Esophagus muscularis mucosa (tissue), 4 donors: ENCODE measurements around the gene PGM2L1. TPM values are rescaled to one million over a fixed set of nuclear protein-coding genes. Genes with fewer than 3 reads are reported as not detected.

Experiments used
- DNase-seq: peaks from one replicate; pipeline ENCODE4 v3.0.0-alpha.2; 2017; ENCODE audit errors: extremely low spot score
- H3K27ac ChIP-seq, 4 donors: fragments of 200-600 bp; sonication (generic); replicated peaks in 1 of 4; 1 replicate in 3 of 4; 2 replicates in 1 of 4; pipeline ENCODE4 v1.5.1; 2016 to 2019; ENCODE audit warnings: mild to moderate bottlenecking in 1 of 4
- H3K27me3 ChIP-seq, 4 donors: fragments of 200-600 bp; sonication (generic); one replicate each; pipeline versions ENCODE4 v1.5.1 to v1.6.0; 2016 to 2019
- H3K36me3 ChIP-seq, 4 donors: fragments of 200-600 bp; sonication (generic); one replicate each; pipeline ENCODE4 v1.5.1; 2016 to 2019
- H3K4me1 ChIP-seq, 4 donors: fragments of 200-600 bp; sonication (generic); one replicate each; pipeline ENCODE4 v1.5.1; 2016 to 2019
- H3K4me3 ChIP-seq, 4 donors: fragments of 200-600 bp; sonication (generic); 1 replicate in 2 of 4; 2 replicates in 2 of 4; pipeline ENCODE4 v1.5.1; 2016 to 2019; ENCODE audit warnings: mild to moderate bottlenecking in 4 of 4, moderate library complexity in 1 of 4
- H3K9me3 ChIP-seq, 4 donors: fragments of 200-600 bp; sonication (generic); 1 replicate in 3 of 4; 2 replicates in 1 of 4; pipeline ENCODE4 v1.5.1; 2016 to 2019
- EP300 ChIP-seq: sonication (generic); formaldehyde crosslinking; IDR thresholded peaks from one replicate; pipeline ENCODE4 v1.6.1; 2017; ENCODE audit warnings: antibody characterized with exemption
- POLR2A ChIP-seq: fragments of 450-650 bp; IDR thresholded peaks from one replicate; pipeline ENCODE4 v1.6.1; 2017; ENCODE audit warnings: antibody characterized with exemption, moderate library complexity, mild to moderate bottlenecking, low read depth
- POLR2AphosphoS5 ChIP-seq, 2 donors: sonication (generic); formaldehyde crosslinking; IDR thresholded peaks; one replicate each; pipeline ENCODE4 v1.6.1; 2017; ENCODE audit warnings: antibody characterized with exemption in 2 of 2
- WGBS: methylation state at CpG from one replicate; pipeline ENCODE4 v1.1.5; 2018; 5-methylcytosine and 5-hydroxymethylcytosine counted together
- intact Hi-C: fragments of 100-400 bp; cut with DNase I; formaldehyde crosslinking; loops from one replicate; pipeline ENCODE4 v1.15.1; 2023
- total RNA-seq, 4 donors: library from RNA; depleted of rRNA; stranded (reverse); fragments of >200 nt; gene quantifications; one replicate each; pipeline versions ENCODE4 v1.1.0 to v1.2.1, GENCODE V29; 2016
- TF ChIP-seq, protein P1 (sequence below), 3 experiments: fragments of 200-600 bp in 2 of 3; fragments of 450-650 bp in 1 of 3; sonication (generic) in 2 of 3; IDR thresholded peaks; one replicate each; pipeline ENCODE4 v1.5.1; 2017 to 2019; ENCODE audit warnings: antibody characterized with exemption in 3 of 3, mild to moderate bottlenecking in 2 of 3, moderate library complexity in 1 of 3

The PGM2L1 gene
- total RNA-seq, 4 donors from 2014 or later = 2.5 to 6.4 (median 5.8) TPM

DNA sequence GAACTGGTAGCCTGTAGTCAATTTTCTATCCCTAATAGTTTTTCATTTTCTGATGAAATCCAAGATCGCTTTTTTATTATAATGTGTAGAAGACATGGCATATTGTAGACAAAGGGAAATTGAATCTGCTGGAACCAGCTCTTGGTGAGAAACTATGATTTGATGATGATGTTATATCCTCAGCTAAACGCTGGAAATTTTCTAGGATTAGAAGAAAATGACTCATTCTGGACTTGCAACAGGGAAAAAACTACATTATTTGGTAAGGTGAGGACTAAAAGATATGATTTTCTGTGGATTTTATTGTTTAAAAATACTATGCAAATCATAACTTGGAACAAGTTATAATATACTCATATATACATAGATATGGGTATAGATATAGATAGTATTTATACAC, 14.1 kb upstream of the PGM2L1 start:
- 70% methylated on average over 2 of the region's 2 CpGs for WGBS
- Histone ChIP-seq H3K27ac (no peak overlapping the region), H3K36me3 (no peaks in the 10 kb centered on the region), H3K4me1 (no peaks in the 10 kb centered on the region), H3K4me3 (no peak overlapping the region), H3K9me3 (no peaks in the 10 kb centered on the region), H3K27me3 (peaks cover 0 to 7% (median 0%) of the 10 kb centered on the region in 4 donors)
- no peak for TF ChIP-seq POLR2AphosphoS5 (IDR thresholded peaks at IDR 0.05)
- TF ChIP-seq POLR2A = no peak
- no peak for TF ChIP-seq EP300
- TF ChIP-seq, protein P1, sequence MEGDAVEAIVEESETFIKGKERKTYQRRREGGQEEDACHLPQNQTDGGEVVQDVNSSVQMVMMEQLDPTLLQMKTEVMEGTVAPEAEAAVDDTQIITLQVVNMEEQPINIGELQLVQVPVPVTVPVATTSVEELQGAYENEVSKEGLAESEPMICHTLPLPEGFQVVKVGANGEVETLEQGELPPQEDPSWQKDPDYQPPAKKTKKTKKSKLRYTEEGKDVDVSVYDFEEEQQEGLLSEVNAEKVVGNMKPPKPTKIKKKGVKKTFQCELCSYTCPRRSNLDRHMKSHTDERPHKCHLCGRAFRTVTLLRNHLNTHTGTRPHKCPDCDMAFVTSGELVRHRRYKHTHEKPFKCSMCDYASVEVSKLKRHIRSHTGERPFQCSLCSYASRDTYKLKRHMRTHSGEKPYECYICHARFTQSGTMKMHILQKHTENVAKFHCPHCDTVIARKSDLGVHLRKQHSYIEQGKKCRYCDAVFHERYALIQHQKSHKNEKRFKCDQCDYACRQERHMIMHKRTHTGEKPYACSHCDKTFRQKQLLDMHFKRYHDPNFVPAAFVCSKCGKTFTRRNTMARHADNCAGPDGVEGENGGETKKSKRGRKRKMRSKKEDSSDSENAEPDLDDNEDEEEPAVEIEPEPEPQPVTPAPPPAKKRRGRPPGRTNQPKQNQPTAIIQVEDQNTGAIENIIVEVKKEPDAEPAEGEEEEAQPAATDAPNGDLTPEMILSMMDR (IDR thresholded peaks at IDR 0.05) = no peak
- no peak for DNase-seq
- intact Hi-C loops = no loop called here

DNA sequence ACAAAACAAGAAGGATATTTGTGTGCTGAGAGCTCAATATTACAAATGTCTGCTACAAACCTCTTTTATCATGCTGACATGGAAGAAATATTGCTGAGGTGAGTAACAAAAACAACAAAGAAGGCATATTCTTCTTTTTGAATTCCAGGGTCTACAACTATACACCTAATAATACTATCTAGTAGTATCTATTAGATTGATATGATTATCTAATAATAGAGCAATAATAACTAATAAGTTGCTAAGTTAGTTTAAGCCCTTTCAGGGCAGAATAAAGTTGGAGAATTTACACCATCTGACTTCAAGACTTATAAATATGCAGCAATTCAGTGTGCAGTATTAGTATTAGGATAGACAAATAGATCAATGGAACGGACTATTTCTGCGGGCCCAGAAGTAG, 11.4 kb upstream of the PGM2L1 start:
- H3K36me3 ChIP-seq = no peaks in the 10 kb centered on the region
- intact Hi-C loops = no loop called here
- WGBS = 98% methylated on average over 2 of the region's 2 CpGs
- H3K27ac ChIP-seq = no peak overlapping the region
- H3K27me3 ChIP-seq = peaks cover 0 to 7% (median 0%) of the 10 kb centered on the region in 4 donors
- H3K9me3 ChIP-seq = no peaks in the 10 kb centered on the region
- H3K4me3 ChIP-seq = no peak overlapping the region
- no peak for DNase-seq
- TF ChIP-seq, protein P1 (IDR thresholded peaks at IDR 0.05) = no peak
- no peak for TF ChIP-seq EP300
- TF ChIP-seq POLR2A = no peak
- no peaks in the 10 kb centered on the region for H3K4me1 ChIP-seq

DNA sequence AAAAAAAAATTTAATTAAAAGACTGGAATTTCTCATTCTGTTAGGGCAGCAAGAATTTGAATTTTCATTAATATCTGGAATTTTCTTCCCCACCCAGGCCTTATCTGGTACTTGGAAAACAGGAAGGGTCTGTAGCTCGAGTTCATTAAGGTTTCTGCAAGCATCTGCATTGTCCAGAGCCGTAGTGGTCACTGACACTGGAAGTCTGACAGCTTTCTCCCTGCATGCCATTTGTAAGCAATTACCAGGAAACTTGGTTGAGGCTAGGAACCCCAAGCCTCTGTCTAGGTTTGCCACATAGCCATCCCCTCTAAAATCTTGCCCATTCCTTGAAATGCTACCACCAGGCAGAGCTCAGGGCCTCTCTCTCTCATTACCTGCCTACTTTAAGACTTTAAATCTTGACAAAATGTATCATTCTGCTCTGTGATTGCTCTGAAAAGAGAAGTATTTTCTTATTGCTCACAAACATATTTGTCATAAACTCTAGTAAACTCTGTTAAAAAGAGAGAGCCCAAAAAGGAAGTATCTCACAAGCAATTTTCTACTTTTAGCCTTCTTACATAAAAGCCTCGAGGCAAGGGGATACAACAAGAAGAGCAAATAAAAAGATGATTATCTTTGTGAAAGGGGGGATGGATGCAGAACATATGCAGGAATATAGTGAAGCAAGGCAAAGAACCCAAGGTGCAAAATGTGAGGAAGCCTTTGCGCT, 5.5 kb upstream of the PGM2L1 start:
- 82% methylated on average over 4 of the region's 4 CpGs for WGBS
- Histone ChIP-seq H3K4me1 (peaks cover 0 to 6% (median 0%) of the 10 kb centered on the region in 4 donors), H3K9me3 (no peaks in the 10 kb centered on the region), H3K4me3 (no peak overlapping the region), H3K27me3 (no peaks in the 10 kb centered on the region), H3K36me3 (no peaks in the 10 kb centered on the region), H3K27ac (no peak overlapping the region)
- intact Hi-C loops = no loop called here
- no peak for TF ChIP-seq POLR2AphosphoS5 (IDR thresholded peaks at IDR 0.05)
- TF ChIP-seq, protein P1 (IDR thresholded peaks at IDR 0.05) = no peak
- no peak for TF ChIP-seq POLR2A
- TF ChIP-seq EP300 = no peak
- no peak for DNase-seq

DNA sequence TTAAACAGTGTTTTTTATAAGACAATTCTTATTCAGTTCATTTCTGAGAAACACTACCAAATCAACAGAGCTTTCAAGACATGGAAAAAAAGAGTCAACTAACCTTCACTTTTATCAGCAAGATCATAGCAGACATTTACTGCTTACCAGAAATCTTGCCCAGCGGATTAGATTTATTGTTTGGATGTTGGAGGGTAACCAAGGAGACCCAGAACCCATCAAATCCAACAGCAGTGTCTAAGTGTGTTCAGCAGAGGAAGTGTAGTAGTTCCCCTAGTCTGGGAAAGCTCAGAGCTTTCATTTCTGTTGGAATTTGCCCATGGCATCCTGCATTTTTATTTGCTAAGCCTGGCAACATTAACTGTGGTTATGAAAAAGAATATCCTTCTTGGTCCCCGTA, 2.4 kb upstream of the PGM2L1 start:
- Histone ChIP-seq H3K9me3 (no peaks in the 10 kb centered on the region), H3K27ac (no peak overlapping the region), H3K4me3 (no peak overlapping the region), H3K4me1 (peaks cover 4 to 14% (median 7%) of the 10 kb centered on the region in 4 donors), H3K27me3 (no peaks in the 10 kb centered on the region), H3K36me3 (no peaks in the 10 kb centered on the region)
- no peak for DNase-seq
- WGBS = 69% methylated on average over 2 of the region's 2 CpGs
- TF ChIP-seq, protein P1 (IDR thresholded peaks at IDR 0.05) = no peak
- TF ChIP-seq POLR2A = no peak
- no peak for TF ChIP-seq POLR2AphosphoS5 (IDR thresholded peaks at IDR 0.05)
- no peak for TF ChIP-seq EP300
- intact Hi-C loops = no loop called here
